OCI-LY7 (cell line): ENCODE results near the gene IFFO2. TPM values are rescaled to one million over a fixed set of nuclear protein-coding genes. Genes with fewer than 3 reads are reported as not detected.
A peak's percentile ranks its signal among the peaks of the same experiment; 100 is the strongest.

Experiments
- BruUV-seq: library from RNA; stranded (reverse); fragments of 400-500 nt; replicated peaks from 2 replicates; lab custom pipeline; 2021; lab: Mats Ljungman, UMichigan
- CTCF ChIA-PET: fragments of 300-600 bp; sonication (Branson Sonifier 250); formaldehyde crosslinking; loops from one replicate; lab custom pipeline; 2022; ENCODE audit warnings: antibody characterized with exemption; ENCODE audit not compliant: unreplicated experiment; lab: Charles Lee
- POLR2A ChIA-PET: fragments of 300-600 bp; sonication (Branson Sonifier 250); formaldehyde crosslinking; loops from one replicate; lab custom pipeline; 2022; ENCODE audit warnings: antibody characterized with exemption; lab: Charles Lee
- DNase-seq: peaks from one replicate; pipeline ENCODE4 v3.0.0-alpha.2; 2015; ENCODE audit warnings: low spot score
- H2AFZ ChIP-seq: fragments of 200-600 bp; sonication (generic), shearing (Covaris generic); 2 replicates; pipeline ENCODE4 v1.6.1; 2014; ENCODE audit warnings: mild to moderate bottlenecking, antibody characterized with exemption, low read length, moderate library complexity
- H3K27ac ChIP-seq: fragments of 200-600 bp; sonication (generic); 2 replicates; pipeline ENCODE4 v1.5.1; 2014; ENCODE audit warnings: mixed run types, low read depth, mild to moderate bottlenecking, moderate library complexity, low read length, inconsistent platforms; ENCODE audit not compliant: poor library complexity, severe bottlenecking
- H3K36me3 ChIP-seq: fragments of 200-600 bp; sonication (generic); 2 replicates; pipeline ENCODE4 v1.6.1; 2014; ENCODE audit warnings: mild to moderate bottlenecking, antibody characterized with exemption, low read length, moderate library complexity, mixed read lengths; ENCODE audit not compliant: insufficient read depth
- H3K4me1 ChIP-seq: fragments of 200-600 bp; sonication (generic); 2 replicates; pipeline ENCODE4 v1.5.1; 2014; ENCODE audit warnings: mild to moderate bottlenecking, low read length; ENCODE audit not compliant: insufficient read depth, poor library complexity, severe bottlenecking
- H3K4me2 ChIP-seq: fragments of 200-600 bp; sonication (generic); 2 replicates; pipeline ENCODE4 v1.6.1; 2014; ENCODE audit warnings: mild to moderate bottlenecking, low read length
- H3K4me3 ChIP-seq: fragments of 200-600 bp; sonication (generic); 2 replicates; pipeline ENCODE4 v1.5.1; 2014; ENCODE audit warnings: mild to moderate bottlenecking, low read depth, low read length; ENCODE audit not compliant: poor library complexity, severe bottlenecking
- H3K79me2 ChIP-seq: fragments of 200-600 bp; sonication (generic); 2 replicates; pipeline ENCODE4 v1.6.1; 2016; ENCODE audit warnings: low read depth, mild to moderate bottlenecking, low read length, moderate library complexity, mixed read lengths; ENCODE audit not compliant: insufficient read depth
- H3K9me2 ChIP-seq: fragments of 200-600 bp; sonication (generic); 2 replicates; pipeline ENCODE4 v1.6.1; 2016; ENCODE audit warnings: mild to moderate bottlenecking, low read length, mixed read lengths; ENCODE audit not compliant: insufficient read depth
- H3K9me3 ChIP-seq: fragments of 200-600 bp; sonication (generic); 2 replicates; pipeline ENCODE4 v1.6.1; 2014; ENCODE audit warnings: mild to moderate bottlenecking, mixed run types, low read length, mixed read lengths
- H4K20me1 ChIP-seq: fragments of 200-600 bp; sonication (generic); 2 replicates; pipeline ENCODE4 v1.6.1; 2014; ENCODE audit warnings: mild to moderate bottlenecking, antibody characterized with exemption, low read length, moderate library complexity, mixed read lengths; ENCODE audit not compliant: insufficient read depth
- CTCF ChIP-seq: fragments of 200-600 bp; sonication (generic); conservative IDR thresholded peaks from 2 replicates; pipeline ENCODE4 v1.5.1; 2014; ENCODE audit warnings: mild to moderate bottlenecking, antibody characterized with exemption, low read length, moderate library complexity, mixed read lengths
- EZH2phosphoT487 ChIP-seq: fragments of 200-600 bp; sonication (generic); IDR thresholded peaks from 2 replicates; pipeline ENCODE4 v1.6.1; 2018; ENCODE audit warnings: low read depth, borderline replicate concordance, mild to moderate bottlenecking, mixed run types, antibody characterized with exemption, low read length, moderate library complexity, mixed read lengths
- intact Hi-C: fragments of 100-400 bp; cut with micrococcal nuclease; formaldehyde crosslinking; loops from one replicate; pipeline ENCODE4 v1.10.0; 2022; ENCODE audit not compliant: unreplicated experiment
- total RNA-seq, 2 experiments: library from RNA; depleted of rRNA in 1 of 2; stranded (reverse); fragments of >200 nt in 1 of 2; shearing (Covaris generic) in 1 of 2; gene quantifications; 2 replicates each; pipeline ENCODE4 v1.2.3, GENCODE V29; 2014 to 2022

IFFO2 gene
- total RNA-seq, 2 experiments from 2014 or later = 0.06 to 0.44 TPM

- Histone ChIP-seq H3K36me3 (no peaks in the 10 kb centered on the region), H3K4me2 (peak overlapping the region; percentile 42; the same call in 1 of the 2 replicates), H3K27ac (no peak overlapping the region), H3K4me3 (peak overlapping the region; percentile 35), H3K9me2 (no peaks in the 10 kb centered on the region), H4K20me1 (no peaks in the 10 kb centered on the region), H3K79me2 (no peaks in the 10 kb centered on the region), H3K9me3 (no peaks in the 10 kb centered on the region), H2AFZ (no peak overlapping the region), H3K4me1 (peaks cover 13% of the 10 kb centered on the region)
- no peak for TF ChIP-seq EZH2phosphoT487
- POLR2A ChIA-PET = no interaction called here
- CTCF ChIA-PET = no interaction called here
- no TSS peak for BruUV-seq
- peak; percentile 46 for DNase-seq
- intact Hi-C loops = loop anchor here (5.0 kb wide), 1 partner anchor 43 kb away; no protein-coding TSS in a partner anchor
These were observed 859 bp downstream of the IFFO2 start for GRCh38 chr1:18955441-18956192.

GRCh38 chr1:18955131-18955440 is 1.4 kb downstream of the IFFO2 start:
- DNase-seq = no peak
- Histone ChIP-seq H3K36me3 (no peaks in the 10 kb centered on the region), H4K20me1 (no peaks in the 10 kb centered on the region), H3K9me3 (no peaks in the 10 kb centered on the region), H3K27ac (no peak overlapping the region), H3K4me2 (no peak overlapping the region), H2AFZ (no peak overlapping the region), H3K79me2 (no peaks in the 10 kb centered on the region), H3K4me1 (peaks cover 15% of the 10 kb centered on the region), H3K4me3 (no peak overlapping the region), H3K9me2 (no peaks in the 10 kb centered on the region)
- BruUV-seq = no TSS peak
- POLR2A ChIA-PET = no interaction called here
- TF ChIP-seq CTCF = no peak
- TF ChIP-seq EZH2phosphoT487 = no peak
- CTCF ChIA-PET = no interaction called here
- intact Hi-C loops = loop anchor here (5.0 kb wide), 1 partner anchor 43 kb away; no protein-coding TSS in a partner anchor

- H4K20me1 ChIP-seq = no peaks in the 10 kb centered on the region
- no peaks in the 10 kb centered on the region for H3K36me3 ChIP-seq
- no peaks in the 10 kb centered on the region for H3K9me3 ChIP-seq
- intact Hi-C loops = loop anchor here (5.0 kb wide), 1 partner anchor 42 kb away; no protein-coding TSS in a partner anchor
- H3K4me2 ChIP-seq = no peak overlapping the region
- H3K4me3 ChIP-seq = no peak overlapping the region
- H3K9me2 ChIP-seq = no peaks in the 10 kb centered on the region
- no TSS peak for BruUV-seq
- H3K79me2 ChIP-seq = no peaks in the 10 kb centered on the region
- peaks cover 15% of the 10 kb centered on the region for H3K4me1 ChIP-seq
- TF ChIP-seq CTCF (no peak), EZH2phosphoT487 (no peak)
- H3K27ac ChIP-seq = no peak overlapping the region
- H2AFZ ChIP-seq = no peak overlapping the region
- POLR2A ChIA-PET = no interaction called here
- DNase-seq = no peak
- CTCF ChIA-PET = no interaction called here
These were observed 2.0 kb downstream of the IFFO2 start for GRCh38 chr1:18954270-18955071.
